HepG2 (cell line): ENCODE measurements around the gene SNRNP27. TPM values are rescaled to one million over a fixed set of nuclear protein-coding genes. Genes with fewer than 3 reads are reported as not detected.
A peak's percentile ranks its signal among the peaks of the same experiment; 100 is the strongest.

Experiments
- ATAC-seq: fragments of 200-7000 bp; cut with Tn5 transposase; 3 replicates; pipeline ENCODE4 v1.9.1; 2020; ENCODE audit warnings: mild to moderate bottlenecking, moderate library complexity
- BruUV-seq: library from RNA; stranded (reverse); fragments of 400-500 nt; replicated peaks from 2 replicates; lab custom pipeline; 2021; lab: Mats Ljungman, UMichigan
- CTCF ChIA-PET: fragments of 300-600 bp; formaldehyde crosslinking; extraction: SDS; loops from one replicate; lab custom pipeline; 2021; ENCODE audit warnings: low total read pairs, inconsistent platforms, low intra/inter-chr PET ratio; lab: Yijun Ruan, JAX
- POLR2A ChIA-PET: fragments of 350-600 bp; sonication (Branson Sonifier 250); formaldehyde crosslinking; loops from one replicate; lab custom pipeline; 2020; ENCODE audit warnings: antibody characterized with exemption, inconsistent platforms; lab: Yijun Ruan, JAX
- DNase-seq: peaks from one replicate; pipeline ENCODE4 v3.0.0-alpha.2; 2015; ENCODE audit warnings: low spot score
- FAIRE-seq: peaks from 3 replicates; lab custom pipeline; 2011; peaks lifted over from hg19 to GRCh38; lab: Jason Lieb, UNC
- H2AFZ ChIP-seq: one replicate; pipeline ENCODE4 v1.6.1; 2011; ENCODE audit warnings: low read length, inconsistent platforms
- H3K27ac ChIP-seq: fragments of 300-600 bp; 3 replicates; pipeline ENCODE4 v1.8.0; 2011; ENCODE audit warnings: mixed run types, mild to moderate bottlenecking, mixed read lengths, low read length, inconsistent platforms; ENCODE audit not compliant: insufficient read depth; ENCODE audit errors: extremely low read length
- H3K27me3 ChIP-seq, 2 experiments: fragments of 200-600 bp in 1 of 2; 2 replicates in 1 of 2; 3 replicates in 1 of 2; pipeline versions ENCODE4 v1.6.0 to v1.8.0; 2011; ENCODE audit warnings: low read length in 2 of 2, mild to moderate bottlenecking in 2 of 2, moderate library complexity in 2 of 2, inconsistent platforms in 1 of 2; ENCODE audit not compliant: insufficient read depth in 2 of 2, control insufficient read depth in 1 of 2
- H3K36me3 ChIP-seq, 2 experiments: fragments of 200-600 bp in 1 of 2; replicated peaks in 1 of 2; 2 replicates in 1 of 2; 3 replicates in 1 of 2; pipeline versions ENCODE4 v1.5.1 to v1.8.0; 2011; ENCODE audit warnings: low read length in 2 of 2, inconsistent platforms in 1 of 2; ENCODE audit not compliant: insufficient read depth in 2 of 2, control insufficient read depth in 1 of 2
- H3K4me1 ChIP-seq: 2 replicates; pipeline ENCODE4 v1.5.1; 2012; ENCODE audit warnings: low read length, inconsistent platforms; ENCODE audit not compliant: insufficient read depth
- H3K4me2 ChIP-seq: 2 replicates; pipeline ENCODE4 v1.6.0; 2011; ENCODE audit warnings: low read depth, low read length, inconsistent platforms
- H3K4me3 ChIP-seq, 3 experiments: fragments of 200-600 bp in 1 of 3; sonication (generic), shearing (Covaris generic) in 1 of 3; replicated peaks in 1 of 3; 2 replicates each; pipeline ENCODE4 v1.5.1; 2011 to 2016; ENCODE audit warnings: low read length in 3 of 3, inconsistent platforms in 2 of 3, low read depth in 2 of 3, mild to moderate bottlenecking in 2 of 3, control low read depth in 1 of 3, mixed read lengths in 1 of 3; ENCODE audit not compliant: insufficient read depth in 1 of 3
- H3K79me2 ChIP-seq: one replicate; pipeline ENCODE4 v1.6.1; 2011; ENCODE audit warnings: low read length, inconsistent platforms; ENCODE audit not compliant: insufficient read depth
- H3K9ac ChIP-seq: 2 replicates; pipeline ENCODE4 v1.6.0; 2011; ENCODE audit warnings: mild to moderate bottlenecking, low read depth, low read length, inconsistent platforms; ENCODE audit not compliant: insufficient read depth
- H3K9me3 ChIP-seq: 2 replicates; pipeline ENCODE4 v1.5.1; 2012; ENCODE audit warnings: mild to moderate bottlenecking, low read length
- H4K20me1 ChIP-seq: 2 replicates; pipeline ENCODE4 v1.6.0; 2011; ENCODE audit warnings: inconsistent platforms, mild to moderate bottlenecking, low read length, moderate library complexity; ENCODE audit not compliant: insufficient read depth
- KIAA2018 ChIP-seq: sonication (generic); formaldehyde crosslinking; IDR thresholded peaks from 2 replicates; pipeline ENCODE4 v1.5.0; 2020; ENCODE audit warnings: mild to moderate bottlenecking, missing genetic modification reagents, borderline replicate concordance
- SMC3 ChIP-seq: IDR thresholded peaks from 2 replicates; pipeline ENCODE4 v1.6.1; 2011; ENCODE audit warnings: low read length, improper control_type of control experiment
- SP140L ChIP-seq: sonication (generic); formaldehyde crosslinking; IDR thresholded peaks from 2 replicates; pipeline ENCODE4 v1.4.0; 2020; ENCODE audit warnings: missing genetic modification reagents, borderline replicate concordance
- TRIM22 ChIP-seq: fragments of 450-650 bp; IDR thresholded peaks from 2 replicates; pipeline ENCODE4 v1.6.1; 2017
- ZNF143 ChIP-seq: sonication (generic); formaldehyde crosslinking; IDR thresholded peaks from 2 replicates; pipeline ENCODE4 v1.4.0; 2020; ENCODE audit warnings: missing genetic modification reagents
- WGBS: methylation state at CpG from one replicate; pipeline ENCODE4 v1.1.6; 2017; ENCODE audit warnings: low lambda C conversion rate; 5-methylcytosine and 5-hydroxymethylcytosine counted together
- in situ Hi-C: cut with HindIII; loops from 2 replicates; pipeline ENCODE4 v1.10.0; 2017; ENCODE audit warnings: low pct_unique_long_range_greater_than_20kb; ENCODE audit not compliant: extremely low pct_ligation_motif_present
- intact Hi-C: fragments of 100-400 bp; cut with micrococcal nuclease; formaldehyde crosslinking; loops from one replicate; pipeline ENCODE4 v1.10.0; 2022; ENCODE audit not compliant: unreplicated experiment
- polyA plus RNA-seq, 8 experiments: library from polyadenylated mRNA; depleted of rRNA in 3 of 8; stranded (reverse) in 7 of 8; unstranded in 1 of 8; fragments of >200 nt; fragmentation: Illumina TruSeq in 4 of 8; extraction: Trizol in 4 of 8; gene quantifications; 2 replicates each; pipeline versions ENCODE4 v1.2.1 to v1.2.3, GENCODE V29; 2011 to 2016; ENCODE audit warnings: low read depth in 4 of 8, missing spikeins in 1 of 8, mixed read lengths in 1 of 8; ENCODE audit not compliant: insufficient read depth in 1 of 8
- total RNA-seq, 5 experiments: library from RNA; depleted of rRNA; stranded (reverse); fragments of >200 nt; fragmentation: Illumina TruSeq; extraction: Trizol; gene quantifications; 2 replicates each; pipeline ENCODE4 v1.2.3, GENCODE V29; 2016; ENCODE audit warnings: low read depth in 1 of 5

Gene SNRNP27
- total and polyA plus RNA-seq, 2 of the 13 experiments (the other 11 are each of a cell fraction or from before 2014, with no cell fraction given), result 49.8 to 54.6 TPM

- TF ChIP-seq SP140L (no peak), ZNF143 (CRISPR knock-in tag) (no peak), TRIM22 (peak; percentile 8; the same call in 1 of the 2 replicates), KIAA2018 (CRISPR knock-in tag) (no peak), SMC3 (no peak)
- Histone ChIP-seq H3K36me3 (peaks cover 19 to 85% of the 10 kb centered on the region in 2 experiments), H3K9me3 (no peaks in the 10 kb centered on the region), H3K9ac (no peak overlapping the region), H3K4me1 (no peaks in the 10 kb centered on the region), H4K20me1 (no peaks in the 10 kb centered on the region), H3K27ac (no peak overlapping the region), H2AFZ (no peak overlapping the region), H3K27me3 (no peaks in the 10 kb centered on the region), H3K4me2 (no peak overlapping the region), H3K4me3 (no peak overlapping the region), H3K79me2 (peaks cover 20% of the 10 kb centered on the region)
- FAIRE-seq (no peak), ATAC-seq (no peak), DNase-seq (no peak)
- BruUV-seq, result no TSS peak
- ChIA-PET CTCF (no interaction called here), POLR2A (interaction anchor here (1.2 kb wide), 1 partner anchor 12 kb away, joined by 6 read pairs; the partner anchor contains the start of gene MXD1)
- WGBS, result 97% methylated on average over 8 of the region's 8 CpGs
- in situ Hi-C loops, result no loop called here
- intact Hi-C loops, result no loop called here
These were observed 8.6 kb downstream of the SNRNP27 start for GRCh38 chr2:69902213-69902922.
